ENCODE measurements around the gene SRSF5. TPM values are rescaled to one million over a fixed set of nuclear protein-coding genes. Genes with fewer than 3 reads are reported as not detected.

The SRSF5 gene
- total and polyA plus RNA-seq, 2 donors from 2014 or later, result 207 to 340 TPM

DNA sequence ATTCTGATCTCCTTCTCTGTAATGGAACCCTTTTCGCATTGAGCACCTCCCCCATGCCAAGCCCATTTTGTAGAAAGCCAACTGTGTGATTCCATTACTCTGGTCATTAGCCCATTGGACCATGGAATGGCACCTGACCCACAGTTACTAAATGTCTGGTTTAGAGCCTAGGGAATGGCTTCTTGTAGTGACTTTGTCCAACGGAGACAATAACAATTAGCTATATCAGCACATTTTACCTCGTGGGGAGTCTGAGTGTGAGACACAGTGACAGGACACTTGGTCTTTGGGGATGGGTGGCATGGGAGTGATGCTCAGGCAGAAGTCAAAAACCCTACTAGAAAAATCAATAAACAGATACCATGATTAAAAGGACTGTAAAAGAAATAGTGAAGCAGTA, 19.7 kb downstream of the SRSF5 start:
- H3K9ac ChIP-seq (ENCODE audit: low read length in 3 of 3), result no peak overlapping the region
- DNase-seq (no peak), FAIRE-seq (no peak)
- H3K9me3 ChIP-seq (ENCODE audit: control insufficient read depth in 2 of 3, insufficient read depth in 1 of 3, low read length in 3 of 3), result no peaks in the 10 kb centered on the region
- H3K27me3 ChIP-seq (ENCODE audit: control insufficient read depth, insufficient read depth, low read length), result no peaks in the 10 kb centered on the region
- H3K36me3 ChIP-seq (ENCODE audit: control insufficient read depth in 2 of 3, insufficient read depth in 3 of 3, low read length in 3 of 3), result peaks cover 0 to 8% (median 0%) of the 10 kb centered on the region in 3 donors
- no peak overlapping the region for H3K4me3 ChIP-seq (ENCODE audit: low read length in 3 of 3)
- H3K4me1 ChIP-seq (ENCODE audit: control insufficient read depth in 2 of 3, insufficient read depth in 2 of 3, low read depth in 1 of 3, low read length in 3 of 3), result no peaks in the 10 kb centered on the region
- intact Hi-C loops (cut with DNase I), result no loop called here
- TF ChIP-seq, protein P1, sequence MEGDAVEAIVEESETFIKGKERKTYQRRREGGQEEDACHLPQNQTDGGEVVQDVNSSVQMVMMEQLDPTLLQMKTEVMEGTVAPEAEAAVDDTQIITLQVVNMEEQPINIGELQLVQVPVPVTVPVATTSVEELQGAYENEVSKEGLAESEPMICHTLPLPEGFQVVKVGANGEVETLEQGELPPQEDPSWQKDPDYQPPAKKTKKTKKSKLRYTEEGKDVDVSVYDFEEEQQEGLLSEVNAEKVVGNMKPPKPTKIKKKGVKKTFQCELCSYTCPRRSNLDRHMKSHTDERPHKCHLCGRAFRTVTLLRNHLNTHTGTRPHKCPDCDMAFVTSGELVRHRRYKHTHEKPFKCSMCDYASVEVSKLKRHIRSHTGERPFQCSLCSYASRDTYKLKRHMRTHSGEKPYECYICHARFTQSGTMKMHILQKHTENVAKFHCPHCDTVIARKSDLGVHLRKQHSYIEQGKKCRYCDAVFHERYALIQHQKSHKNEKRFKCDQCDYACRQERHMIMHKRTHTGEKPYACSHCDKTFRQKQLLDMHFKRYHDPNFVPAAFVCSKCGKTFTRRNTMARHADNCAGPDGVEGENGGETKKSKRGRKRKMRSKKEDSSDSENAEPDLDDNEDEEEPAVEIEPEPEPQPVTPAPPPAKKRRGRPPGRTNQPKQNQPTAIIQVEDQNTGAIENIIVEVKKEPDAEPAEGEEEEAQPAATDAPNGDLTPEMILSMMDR (IDR thresholded peaks at IDR 0.05; ENCODE audit: borderline replicate concordance, extremely low read depth, insufficient read depth), result no peak
- no peak overlapping the region for H3K27ac ChIP-seq (ENCODE audit: low read depth in 2 of 2, low read length in 2 of 2)

DNA sequence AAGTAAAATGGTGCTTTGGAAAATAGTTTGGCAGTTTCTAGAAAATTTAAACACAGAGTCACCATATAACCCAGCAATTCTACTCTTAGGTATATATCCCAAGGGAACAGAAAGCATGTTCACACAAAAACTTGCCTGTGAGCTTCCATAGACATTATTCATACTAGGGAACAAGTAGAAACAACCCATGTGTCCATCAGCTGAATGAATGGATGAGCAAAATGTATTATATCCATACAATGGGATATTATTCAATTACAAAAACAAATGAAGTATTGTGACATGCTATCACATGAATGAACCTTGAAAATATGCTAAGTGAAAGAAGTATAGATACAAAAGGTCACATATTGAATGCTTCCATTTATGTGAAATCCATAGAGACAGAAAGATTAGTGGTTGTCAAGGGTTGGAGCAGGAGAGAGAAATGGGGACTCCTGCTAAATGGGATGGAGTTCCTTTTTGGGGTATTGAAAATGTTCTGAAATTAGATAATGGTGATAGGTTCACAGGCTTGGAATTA, 22.2 kb downstream of the SRSF5 start:
- DNase-seq, result no peak
- H3K27me3 ChIP-seq (ENCODE audit: control insufficient read depth, insufficient read depth, low read length), result no peaks in the 10 kb centered on the region
- intact Hi-C loops (cut with DNase I), result no loop called here
- H3K9ac ChIP-seq (ENCODE audit: low read length in 3 of 3), result no peak overlapping the region
- TF ChIP-seq, protein P1 (IDR thresholded peaks at IDR 0.05; ENCODE audit: borderline replicate concordance, extremely low read depth, insufficient read depth), result no peak
- FAIRE-seq, result no peak
- H3K4me1 ChIP-seq (ENCODE audit: control insufficient read depth in 2 of 3, insufficient read depth in 2 of 3, low read depth in 1 of 3, low read length in 3 of 3), result no peaks in the 10 kb centered on the region
- no peak overlapping the region for H3K4me3 ChIP-seq (ENCODE audit: low read length in 3 of 3)
- H3K36me3 ChIP-seq (ENCODE audit: control insufficient read depth in 2 of 3, insufficient read depth in 3 of 3, low read length in 3 of 3), result no peaks in the 10 kb centered on the region
- H3K9me3 ChIP-seq (ENCODE audit: control insufficient read depth in 2 of 3, insufficient read depth in 1 of 3, low read length in 3 of 3), result no peaks in the 10 kb centered on the region
- no peak overlapping the region for H3K27ac ChIP-seq (ENCODE audit: low read depth in 2 of 2, low read length in 2 of 2)

DNA sequence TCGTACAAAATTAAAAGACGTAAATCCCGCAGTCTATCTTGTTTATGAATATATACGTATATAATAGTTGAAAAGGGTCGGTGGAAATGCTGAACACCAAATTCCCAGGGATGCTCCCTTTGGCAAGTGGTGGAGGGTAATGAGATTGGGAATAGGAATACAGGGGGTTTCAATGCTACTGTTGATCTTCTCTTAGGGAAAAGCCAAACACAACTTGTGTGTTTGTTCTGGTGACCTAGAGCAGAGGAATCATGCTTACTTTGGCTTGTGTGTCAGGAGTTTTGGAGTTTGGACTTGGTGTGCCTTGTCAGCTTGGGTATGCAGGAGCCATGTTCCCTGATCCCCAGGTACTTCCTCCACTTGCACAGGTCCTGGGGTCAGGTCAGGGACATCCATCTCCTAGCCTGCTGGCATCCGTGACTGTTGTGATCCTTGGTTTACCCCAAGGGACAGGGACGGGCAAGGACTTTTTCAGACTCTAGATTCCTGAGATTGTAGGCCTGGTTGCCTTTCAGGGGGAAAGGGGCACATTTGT, 26.0 kb downstream of the SRSF5 start:
- DNase-seq, result no peak
- intact Hi-C loops (cut with DNase I), result no loop called here
- no peaks in the 10 kb centered on the region for H3K9me3 ChIP-seq (ENCODE audit: control insufficient read depth in 2 of 3, insufficient read depth in 1 of 3, low read length in 3 of 3)
- no peak for FAIRE-seq
- H3K4me3 ChIP-seq (ENCODE audit: low read length in 3 of 3), result no peak overlapping the region
- TF ChIP-seq, protein P1 (IDR thresholded peaks at IDR 0.05; ENCODE audit: borderline replicate concordance, extremely low read depth, insufficient read depth), result no peak
- H3K27me3 ChIP-seq (ENCODE audit: control insufficient read depth, insufficient read depth, low read length), result no peaks in the 10 kb centered on the region
- no peak overlapping the region for H3K9ac ChIP-seq (ENCODE audit: low read length in 3 of 3)
- no peak overlapping the region for H3K27ac ChIP-seq (ENCODE audit: low read depth in 2 of 2, low read length in 2 of 2)
- H3K4me1 ChIP-seq (ENCODE audit: control insufficient read depth in 2 of 3, insufficient read depth in 2 of 3, low read depth in 1 of 3, low read length in 3 of 3), result no peaks in the 10 kb centered on the region
- no peaks in the 10 kb centered on the region for H3K36me3 ChIP-seq (ENCODE audit: control insufficient read depth in 2 of 3, insufficient read depth in 3 of 3, low read length in 3 of 3)

DNA sequence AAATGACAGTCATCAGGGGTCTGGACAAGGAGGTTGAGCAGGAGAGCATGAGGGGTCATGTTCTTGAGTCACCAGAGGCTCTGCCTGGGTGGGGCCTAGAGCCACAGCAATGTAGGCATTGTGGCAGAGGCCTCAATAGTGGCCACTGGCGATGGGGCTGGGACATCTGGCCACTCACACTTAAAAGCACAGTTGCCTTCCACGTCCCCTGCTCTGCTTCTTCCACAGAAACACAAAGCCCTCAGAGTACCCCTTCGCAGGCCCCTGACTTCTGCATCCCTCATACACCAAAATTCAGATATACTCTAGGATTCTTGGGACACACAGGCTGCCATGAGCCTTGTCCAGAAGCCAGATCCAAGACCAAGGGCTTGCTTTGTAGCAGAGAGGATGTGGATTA, 27.8 kb downstream of the SRSF5 start:
- FAIRE-seq (no peak), DNase-seq (no peak)
- intact Hi-C loops (cut with DNase I), result no loop called here

More for the DNA sequence above, 27.8 kb downstream of the SRSF5 start:
- Histone ChIP-seq H3K4me1 (ENCODE audit: control insufficient read depth in 2 of 3, insufficient read depth in 2 of 3, low read depth in 1 of 3, low read length in 3 of 3) (no peaks in the 10 kb centered on the region), H3K27ac (ENCODE audit: low read depth in 2 of 2, low read length in 2 of 2) (no peak overlapping the region), H3K27me3 (ENCODE audit: control insufficient read depth, insufficient read depth, low read length) (no peaks in the 10 kb centered on the region), H3K36me3 (ENCODE audit: control insufficient read depth in 2 of 3, insufficient read depth in 3 of 3, low read length in 3 of 3) (no peaks in the 10 kb centered on the region), H3K4me3 (ENCODE audit: low read length in 3 of 3) (no peak overlapping the region), H3K9ac (ENCODE audit: low read length in 3 of 3) (no peak overlapping the region), H3K9me3 (ENCODE audit: control insufficient read depth in 2 of 3, insufficient read depth in 1 of 3, low read length in 3 of 3) (no peaks in the 10 kb centered on the region)
- TF ChIP-seq, protein P1 (IDR thresholded peaks at IDR 0.05; ENCODE audit: borderline replicate concordance, extremely low read depth, insufficient read depth), result no peak

All from kidney (tissue), 14 donors.